BJ (cell line): Measurements from ENCODE around the gene ARHGEF28. TPM values are rescaled to one million over a fixed set of nuclear protein-coding genes. Genes with fewer than 3 reads are reported as not detected.

ENCODE experiments used
- CTCF ChIA-PET: fragments of 350-600 bp; formaldehyde crosslinking; extraction: SDS; loops from one replicate; lab custom pipeline; 2021; ENCODE audit warnings: antibody characterized with exemption, inconsistent platforms; lab: Yijun Ruan, JAX
- POLR2A ChIA-PET: fragments of 300-600 bp; sonication (Branson Sonifier 250); formaldehyde crosslinking; extraction: SDS; loops from one replicate; lab custom pipeline; 2021; ENCODE audit warnings: antibody characterized with exemption; lab: Charles Lee
- DNase-seq: peaks from one replicate; pipeline ENCODE4 v3.0.0-alpha.2; 2011; ENCODE audit warnings: low read depth
- H3K27me3 ChIP-seq: 2 replicates; pipeline ENCODE4 v1.6.0; 2011; ENCODE audit warnings: low read length; ENCODE audit not compliant: control insufficient read depth, insufficient read depth
- H3K36me3 ChIP-seq: 2 replicates; pipeline ENCODE4 v1.5.1; 2011; ENCODE audit warnings: low read length; ENCODE audit not compliant: control insufficient read depth, insufficient read depth
- H3K4me3 ChIP-seq: 2 replicates; pipeline ENCODE4 v1.5.1; 2011; ENCODE audit warnings: low read depth, mild to moderate bottlenecking, control low read depth, low read length
- polyA plus RNA-seq: library from polyadenylated mRNA; depleted of rRNA; stranded (reverse); fragments of >200 nt; gene quantifications from 2 replicates; pipeline ENCODE4 v1.2.3, GENCODE V29; 2011
- TF ChIP-seq, protein P1 (sequence below): IDR thresholded peaks from 2 replicates; pipeline ENCODE4 v1.5.1; 2011; ENCODE audit warnings: low read depth, mild to moderate bottlenecking, control low read depth, inconsistent platforms, low read length, moderate library complexity; ENCODE audit not compliant: insufficient read depth

ARHGEF28 gene
- polyA plus RNA-seq, 1 experiment = 2.8 TPM

DNA sequence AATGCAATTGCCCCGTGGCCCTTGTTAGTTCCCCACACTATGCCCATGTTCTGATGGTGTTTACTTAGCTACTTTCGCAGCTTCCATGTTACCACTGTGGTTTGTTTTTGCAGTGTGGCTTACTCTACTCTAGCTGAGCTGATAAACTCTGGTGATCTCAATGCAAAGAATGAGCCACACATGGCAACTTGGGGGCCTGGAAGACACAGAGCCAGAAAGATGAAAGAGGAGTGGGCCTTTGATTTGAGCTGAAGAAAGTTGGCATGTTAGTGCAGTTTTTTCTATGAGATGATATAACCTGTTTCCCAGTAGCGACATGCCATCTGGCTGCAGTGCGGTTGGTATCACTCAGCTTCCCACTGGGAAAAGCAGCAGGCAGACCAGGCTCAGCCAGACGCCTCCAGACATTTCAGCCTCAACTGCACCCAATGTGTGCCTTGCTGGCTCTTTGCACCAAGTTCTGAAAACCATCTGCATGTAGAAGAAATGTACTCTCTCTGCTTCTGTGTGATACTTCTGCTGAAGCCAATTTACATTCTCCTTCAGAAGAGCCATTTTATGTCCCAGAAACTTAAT is 329.4 kb downstream of the ARHGEF28 start:
- no peak overlapping the region for H3K4me3 ChIP-seq
- peaks cover 3% of the 10 kb centered on the region for H3K27me3 ChIP-seq
- no peak for DNase-seq
- ChIA-PET POLR2A (interaction anchor here (0.6 kb wide), 1 partner anchor 244 kb away, joined by 3 read pairs; no protein-coding TSS in a partner anchor), CTCF (interaction anchor here (0.6 to 1.5 kb wide), 3 partner anchors 9 to 129 kb away, joined by 3 to 4 read pairs (median 3); no protein-coding TSS in a partner anchor)
- no peaks in the 10 kb centered on the region for H3K36me3 ChIP-seq
- TF ChIP-seq, protein P1, sequence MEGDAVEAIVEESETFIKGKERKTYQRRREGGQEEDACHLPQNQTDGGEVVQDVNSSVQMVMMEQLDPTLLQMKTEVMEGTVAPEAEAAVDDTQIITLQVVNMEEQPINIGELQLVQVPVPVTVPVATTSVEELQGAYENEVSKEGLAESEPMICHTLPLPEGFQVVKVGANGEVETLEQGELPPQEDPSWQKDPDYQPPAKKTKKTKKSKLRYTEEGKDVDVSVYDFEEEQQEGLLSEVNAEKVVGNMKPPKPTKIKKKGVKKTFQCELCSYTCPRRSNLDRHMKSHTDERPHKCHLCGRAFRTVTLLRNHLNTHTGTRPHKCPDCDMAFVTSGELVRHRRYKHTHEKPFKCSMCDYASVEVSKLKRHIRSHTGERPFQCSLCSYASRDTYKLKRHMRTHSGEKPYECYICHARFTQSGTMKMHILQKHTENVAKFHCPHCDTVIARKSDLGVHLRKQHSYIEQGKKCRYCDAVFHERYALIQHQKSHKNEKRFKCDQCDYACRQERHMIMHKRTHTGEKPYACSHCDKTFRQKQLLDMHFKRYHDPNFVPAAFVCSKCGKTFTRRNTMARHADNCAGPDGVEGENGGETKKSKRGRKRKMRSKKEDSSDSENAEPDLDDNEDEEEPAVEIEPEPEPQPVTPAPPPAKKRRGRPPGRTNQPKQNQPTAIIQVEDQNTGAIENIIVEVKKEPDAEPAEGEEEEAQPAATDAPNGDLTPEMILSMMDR = no peak

DNA sequence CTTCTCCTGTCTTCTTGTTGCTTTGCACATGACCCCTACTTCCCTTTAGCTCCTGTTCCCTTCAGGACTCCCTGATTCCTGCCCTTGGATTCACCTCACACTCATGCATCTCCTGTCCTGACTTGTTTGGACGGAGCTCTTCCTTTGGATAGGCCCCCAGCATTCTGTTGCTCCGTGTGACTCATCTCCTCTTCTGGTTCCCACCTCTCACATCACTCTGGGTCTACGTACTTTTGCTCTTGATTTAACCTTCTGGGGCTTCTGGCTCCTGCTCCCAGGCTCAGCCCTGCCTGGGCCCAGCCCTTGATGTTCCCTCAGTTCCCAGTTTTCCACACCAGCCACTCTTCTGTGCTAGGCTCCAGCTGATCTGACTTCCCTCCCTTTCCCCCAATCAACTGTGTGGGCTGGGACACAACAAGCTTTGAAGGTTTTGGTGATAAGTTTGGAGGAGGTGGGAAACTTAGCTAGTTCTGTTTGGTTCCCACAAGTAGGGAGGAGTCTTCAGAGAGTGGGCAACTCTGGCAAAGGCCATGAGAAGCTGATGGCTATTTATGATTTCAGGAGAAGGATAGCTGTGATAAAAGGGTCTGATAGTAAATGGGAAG is 331.5 kb downstream of the ARHGEF28 start:
- TF ChIP-seq, protein P1 = no peak
- no peaks in the 10 kb centered on the region for H3K36me3 ChIP-seq
- H3K4me3 ChIP-seq = no peak overlapping the region
- POLR2A ChIA-PET = no interaction called here
- peaks cover 3% of the 10 kb centered on the region for H3K27me3 ChIP-seq
- CTCF ChIA-PET = no interaction called here
- DNase-seq = no peak

- Histone ChIP-seq H3K27me3 (peaks cover 1% of the 10 kb centered on the region), H3K36me3 (no peaks in the 10 kb centered on the region), H3K4me3 (no peak overlapping the region)
- ChIA-PET POLR2A (no interaction called here), CTCF (no interaction called here)
- TF ChIP-seq, protein P1 = no peak
- no peak for DNase-seq
Observed at GRCh38 chr5:73958037-73958436, 332.0 kb downstream of the ARHGEF28 start.

- Histone ChIP-seq H3K36me3 (no peaks in the 10 kb centered on the region), H3K27me3 (peaks cover 1% of the 10 kb centered on the region), H3K4me3 (no peak overlapping the region)
- no peak for DNase-seq
- POLR2A ChIA-PET = no interaction called here
- CTCF ChIA-PET = no interaction called here
- TF ChIP-seq, protein P1 = no peak
Observed at GRCh38 chr5:73960023-73960422, 334.0 kb downstream of the ARHGEF28 start.

DNA sequence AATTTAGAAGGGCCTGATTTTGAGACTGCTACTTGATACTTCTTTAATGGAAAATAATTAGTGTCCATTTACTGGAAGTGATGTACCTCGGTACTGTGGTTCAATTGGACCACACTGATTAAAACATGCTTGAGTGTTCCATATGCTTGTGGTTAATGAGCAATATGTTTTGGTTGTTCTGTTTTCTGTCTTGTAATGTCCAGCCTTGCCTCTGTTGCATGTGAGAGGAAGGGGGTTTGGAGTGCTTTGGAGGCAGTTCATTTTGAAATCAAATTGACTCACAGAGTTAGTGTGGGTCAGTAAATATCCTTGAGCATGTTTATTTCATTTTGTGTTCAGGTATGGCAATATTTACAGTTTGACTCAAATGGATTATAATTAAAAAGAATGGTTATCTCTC is 334.4 kb downstream of the ARHGEF28 start:
- TF ChIP-seq, protein P1 = no peak
- ChIA-PET POLR2A (no interaction called here), CTCF (no interaction called here)
- Histone ChIP-seq H3K36me3 (no peaks in the 10 kb centered on the region), H3K27me3 (no peaks in the 10 kb centered on the region; the same call in 1 of the 2 replicates), H3K4me3 (no peak overlapping the region)
- DNase-seq = no peak
